Globus pallidus (tissue), 1 donor: ENCODE results near the gene PANK4.
"Not testable (repeated sequence)": the region's sequence is repeated elsewhere in the genome, so short reads cannot be mapped to it uniquely, and the experiment has no call there.

ENCODE experiments used
- DNase-seq: peaks from one replicate; pipeline ENCODE4 v3.0.0-alpha.2; 2015; ENCODE audit warnings: low spot score

The PANK4 gene

GRCh38 chr1:2558861-2559260, 32.5 kb upstream of the PANK4 start:
- DNase-seq: no peak

GRCh38 chr1:2558420-2558819, 32.0 kb upstream of the PANK4 start:
- no peak for DNase-seq

- DNase-seq: no peak
Observed at GRCh38 chr1:2557482-2558400, 31.3 kb upstream of the PANK4 start.

DNA sequence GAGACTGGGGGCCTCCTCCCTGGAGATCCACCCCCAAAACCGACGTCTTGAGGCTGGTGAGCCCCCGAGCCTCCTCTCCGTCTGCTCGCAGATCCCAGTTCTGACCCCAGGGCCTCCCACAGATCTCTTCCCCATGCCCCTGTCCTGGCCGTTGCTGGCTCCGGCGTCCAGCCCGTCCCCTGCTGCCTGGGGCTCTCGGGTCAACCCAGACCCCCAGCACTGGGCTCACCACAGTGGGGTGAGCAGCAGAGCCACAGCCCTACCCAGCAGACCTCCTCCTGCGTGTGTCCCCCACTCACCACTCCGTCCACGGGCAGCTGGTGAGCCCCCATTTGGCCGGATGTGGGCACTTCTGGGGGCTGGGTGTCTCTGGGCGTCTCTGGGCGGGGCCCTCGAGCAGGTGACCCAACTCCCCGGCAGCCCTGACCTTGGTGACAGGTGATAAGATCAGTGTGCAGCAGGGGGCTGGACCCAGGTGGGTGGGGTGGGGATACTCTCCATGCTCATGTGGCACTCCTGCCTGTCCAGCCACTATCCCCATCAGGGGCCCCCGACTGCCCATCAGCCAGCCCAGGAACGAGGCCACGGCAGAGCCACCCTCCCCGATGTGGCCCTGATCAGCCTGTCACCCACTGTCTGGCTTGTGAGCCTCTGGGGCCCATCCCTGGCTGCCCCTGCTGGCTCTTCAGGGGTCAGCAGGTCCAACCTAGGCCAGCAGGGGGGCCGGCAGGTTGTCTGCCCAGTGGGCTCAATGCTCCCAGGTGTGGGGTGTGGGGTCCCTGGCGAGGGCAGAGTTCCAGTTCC, 30.5 kb upstream of the PANK4 start:
- no peak for DNase-seq

- DNase-seq: peak; percentile 18
Observed at GRCh38 chr1:2556277-2556677, 29.9 kb upstream of the PANK4 start, which contains the start of gene TNFRSF14. Gene TNFRSF14, plus strand, starts transcription at chr1:2556371. Its CDS starts 294 bp downstream, at chr1:2556665.

DNA sequence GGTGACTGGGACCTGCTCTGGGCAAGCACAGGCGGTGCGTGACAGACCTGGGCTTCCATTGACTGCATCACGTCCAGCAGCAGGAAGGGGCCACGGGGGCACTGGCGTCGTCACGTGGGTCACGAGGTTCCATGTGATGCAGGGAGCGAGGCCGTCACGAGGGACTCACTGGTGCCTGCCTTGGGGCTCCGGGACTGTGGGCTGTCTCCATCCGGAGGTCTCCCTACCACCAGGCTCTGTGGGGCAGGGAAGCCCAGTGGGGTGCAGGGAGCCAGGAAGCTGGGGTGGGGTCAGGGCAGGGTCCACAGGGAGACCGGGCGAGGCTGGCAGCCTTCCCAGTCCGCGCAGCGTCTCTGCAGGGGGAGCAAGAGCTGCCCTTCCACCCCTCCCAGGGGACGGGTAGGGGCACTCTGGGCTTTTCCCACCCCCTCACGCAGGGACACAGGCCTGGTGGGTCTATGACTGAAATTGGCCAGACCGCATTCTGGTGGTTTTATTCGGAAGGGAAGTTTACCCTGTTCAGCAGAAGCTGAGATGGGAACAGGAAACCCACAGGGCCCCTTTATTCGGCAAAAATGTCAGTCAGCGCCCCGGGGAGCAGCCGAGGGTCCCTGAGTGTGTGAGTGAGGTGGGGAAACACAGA, 29.4 kb upstream of the PANK4 start:
- DNase-seq: peak; percentile 41

DNA sequence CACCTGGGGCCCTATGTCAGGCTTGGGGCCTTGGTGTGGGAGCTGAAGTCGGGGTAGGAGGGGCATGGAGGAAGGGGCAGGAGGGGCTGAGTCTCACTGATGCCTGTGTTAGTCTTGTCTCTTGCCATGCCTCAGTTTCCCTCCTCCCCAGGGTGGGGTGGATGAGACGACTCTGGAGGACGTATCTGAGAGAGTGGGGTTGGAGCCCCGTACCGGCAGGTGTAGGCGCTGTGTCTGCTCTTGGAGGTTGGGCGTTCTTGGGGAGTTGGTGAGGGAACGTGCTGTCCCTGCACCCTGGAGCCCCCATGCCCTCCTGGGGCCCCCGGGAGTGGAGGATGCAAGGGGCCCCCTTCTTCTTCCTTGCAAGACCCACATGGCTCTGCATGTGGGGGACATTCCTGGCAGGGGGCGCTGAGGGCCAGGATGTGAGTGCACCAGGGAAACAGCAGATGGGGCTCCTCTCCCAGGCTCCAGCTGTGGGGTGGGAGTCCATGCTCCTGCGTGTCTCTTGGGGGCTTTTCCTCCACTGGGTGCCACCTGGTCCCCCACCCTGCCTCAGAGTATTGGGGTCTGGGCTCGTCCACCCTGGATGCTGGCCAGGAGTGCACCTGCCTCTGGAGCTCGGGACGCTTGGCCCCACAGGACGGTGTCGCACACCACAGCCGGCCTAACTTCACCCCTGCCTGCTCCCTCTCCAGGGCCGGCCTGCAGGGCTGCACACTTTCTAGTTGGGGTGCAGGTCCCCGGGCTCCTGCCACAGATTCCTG, 28.4 kb upstream of the PANK4 start:
- DNase-seq: no peak

- no peak for DNase-seq
Observed at GRCh38 chr1:2553871-2554620, 27.6 kb upstream of the PANK4 start.

GRCh38 chr1:2553076-2553475, 26.7 kb upstream of the PANK4 start:
- DNase-seq: not testable (repeated sequence)

GRCh38 chr1:2552189-2552588, 25.8 kb upstream of the PANK4 start:
- no peak for DNase-seq

DNA sequence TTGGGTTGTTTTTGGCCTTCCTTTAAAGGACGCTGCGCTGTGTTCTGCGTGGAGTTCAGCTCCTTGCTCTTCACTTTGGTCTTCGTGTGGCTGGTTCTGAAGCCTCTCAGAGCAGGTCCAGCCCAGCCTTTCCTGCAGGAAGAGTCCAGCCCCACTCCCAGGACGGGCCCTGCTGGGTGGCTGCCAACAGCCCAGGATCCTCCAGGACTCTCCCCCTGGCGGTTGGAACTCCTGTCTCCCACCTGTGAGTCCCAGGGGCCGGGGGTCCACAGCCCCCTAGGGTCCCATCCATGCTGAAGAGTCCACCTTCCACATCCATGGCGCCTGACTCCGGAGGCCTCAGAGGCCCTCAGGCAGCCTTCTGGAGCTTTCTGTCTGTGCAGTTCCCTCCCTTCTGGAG, 25.1 kb upstream of the PANK4 start:
- DNase-seq: not testable (repeated sequence)

DNA sequence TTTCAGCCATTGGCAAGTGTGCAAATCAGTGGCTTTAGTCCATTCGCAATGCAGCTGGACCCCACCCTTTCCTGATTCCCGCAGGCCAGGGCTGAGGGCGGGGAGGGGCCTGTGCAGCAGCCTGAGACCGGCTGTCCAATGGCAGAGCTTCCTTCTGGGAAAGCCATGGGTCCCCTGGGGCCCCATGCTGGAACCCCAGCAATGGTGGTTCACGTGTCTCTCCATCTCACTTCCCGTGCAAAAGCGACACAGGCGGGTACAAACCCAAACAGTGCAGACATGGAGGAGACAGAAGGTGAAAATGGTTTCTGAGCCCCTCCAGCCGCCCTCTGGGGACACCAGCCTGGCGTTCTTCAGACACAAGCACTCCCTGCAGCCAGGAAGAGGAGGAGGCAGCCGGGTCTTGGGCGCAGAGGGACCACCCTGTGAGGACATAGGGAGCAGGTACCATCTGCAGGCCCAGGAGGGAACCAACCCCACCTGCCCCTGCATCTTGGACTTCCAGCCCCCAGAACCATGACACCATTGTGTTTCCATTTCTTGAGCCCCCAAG, 24.0 kb upstream of the PANK4 start:
- DNase-seq: not testable (repeated sequence)

GRCh38 chr1:2549367-2550029, 23.1 kb upstream of the PANK4 start:
- not testable (repeated sequence) for DNase-seq

DNA sequence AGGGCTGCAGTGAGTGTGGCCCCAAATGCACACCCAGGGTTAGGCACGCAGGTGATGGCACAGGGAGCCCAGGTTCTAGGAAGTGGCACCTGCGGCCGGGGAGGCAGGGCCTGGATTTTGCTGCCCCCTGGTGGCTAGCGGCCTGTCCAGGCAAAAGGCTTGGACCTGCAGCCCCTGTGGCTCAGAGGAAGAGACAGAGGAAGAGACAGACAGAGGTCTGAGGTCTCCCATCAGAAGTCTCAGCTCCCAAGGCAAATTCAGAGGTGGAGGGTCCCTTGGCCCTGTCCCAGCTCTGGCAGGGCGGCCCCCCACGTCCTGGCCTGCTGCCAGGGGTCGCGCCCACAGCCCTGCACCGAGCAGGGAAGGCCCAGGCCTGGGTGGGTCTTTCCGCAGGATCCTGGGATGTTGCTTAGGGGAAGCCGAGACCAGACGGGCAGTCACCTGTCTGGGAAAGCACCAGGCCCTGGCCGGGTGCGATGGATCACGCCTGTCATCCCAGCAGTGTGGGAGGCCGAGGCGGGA, 21.7 kb upstream of the PANK4 start:
- peak; percentile 79 for DNase-seq

GRCh38 chr1:2547210-2548067, 21.0 kb upstream of the PANK4 start:
- no peak for DNase-seq

DNA sequence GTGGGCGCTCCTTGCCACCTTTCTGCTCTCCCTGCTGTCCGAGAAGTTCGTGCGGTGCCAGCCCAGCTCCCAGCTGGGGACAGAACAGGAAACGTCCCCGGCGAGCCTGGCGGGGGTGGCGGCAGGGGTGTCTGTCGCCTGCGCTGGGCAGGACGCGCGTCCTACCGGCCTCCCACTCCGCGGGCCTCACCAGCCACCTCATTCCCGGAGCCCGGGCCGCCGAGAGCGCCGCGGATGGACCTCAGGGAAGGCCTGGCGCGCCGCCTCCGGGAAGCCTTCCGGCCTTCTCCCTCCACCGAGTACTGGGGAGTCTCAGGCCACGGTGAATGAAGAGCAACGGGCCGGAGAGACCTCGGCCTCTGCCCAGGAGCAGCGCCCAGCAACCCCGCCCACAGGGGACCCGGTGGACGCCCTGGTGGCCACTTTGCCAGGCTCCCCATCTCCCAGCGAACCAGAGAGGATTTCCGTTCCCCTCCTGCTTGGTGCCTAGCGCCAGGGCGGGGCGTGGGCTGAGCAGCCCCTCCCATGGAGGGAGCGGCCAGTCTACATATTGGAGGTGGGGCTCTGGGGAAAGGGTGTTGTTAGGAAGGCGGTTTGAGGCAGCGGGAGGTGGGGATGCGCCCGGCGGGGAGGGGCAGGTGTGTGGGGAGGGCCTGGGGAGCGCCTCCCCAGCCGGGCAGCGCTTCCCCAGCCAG, 20.3 kb upstream of the PANK4 start:
- no peak for DNase-seq

DNA sequence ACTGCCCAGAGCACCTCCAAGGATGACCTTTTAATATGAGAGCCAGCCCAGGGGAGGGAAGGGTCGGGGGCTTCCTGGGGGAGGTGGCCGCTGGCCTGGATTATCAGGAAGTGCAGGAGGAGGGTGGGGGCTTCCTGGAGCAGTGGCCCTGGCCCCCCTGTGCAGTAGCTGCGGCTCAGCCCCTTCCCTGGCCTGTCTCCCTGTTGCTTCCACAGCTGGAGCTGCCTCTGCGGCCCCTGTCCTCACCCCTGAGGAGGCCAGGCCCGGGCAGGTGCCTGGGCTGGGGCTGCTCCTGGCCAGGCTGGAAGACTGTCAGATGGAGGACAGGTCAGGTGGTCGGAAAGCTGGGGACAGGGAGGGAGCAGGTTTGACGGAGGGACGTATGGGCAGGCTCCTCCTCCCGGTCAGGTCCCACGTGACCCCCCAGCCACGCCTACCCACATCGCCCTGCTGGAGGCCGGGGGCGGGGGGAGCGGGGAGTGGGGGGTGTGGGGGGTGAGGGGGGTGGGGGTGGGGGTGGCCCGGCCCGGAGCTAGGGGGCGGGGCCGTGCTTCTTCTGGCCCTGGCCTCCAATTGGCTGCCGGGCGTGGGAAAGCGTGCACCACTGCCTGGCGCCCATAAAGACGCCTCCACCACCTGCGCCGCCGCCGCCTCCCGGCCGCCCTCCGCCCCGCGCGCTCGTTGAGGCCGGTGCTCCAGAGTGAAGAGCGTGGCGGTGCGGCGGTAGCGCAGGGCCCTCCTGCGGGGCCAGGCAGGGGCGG, 19.5 kb upstream of the PANK4 start:
- DNase-seq: peak; percentile 71
